Calu3 (cell line): ENCODE data around the gene CRYBA2. TPM values are rescaled to one million over a fixed set of nuclear protein-coding genes. Genes with fewer than 3 reads are reported as not detected.

Experiments used
- BruUV-seq: library from RNA; stranded (reverse); fragments of 400-500 nt; replicated peaks from 2 replicates; lab custom pipeline; 2021; lab: Mats Ljungman, UMichigan
- CTCF ChIA-PET: fragments of 300-600 bp; sonication (Branson Sonifier 250); formaldehyde crosslinking; loops from one replicate; lab custom pipeline; 2022; ENCODE audit warnings: antibody characterized with exemption; lab: Charles Lee
- DNase-seq: peaks from one replicate; pipeline ENCODE4 v3.0.0; 2022
- H3K27ac Mint-ChIP-seq: one replicate; pipeline ENCODE4 v1.8.0; 2022; ENCODE audit warnings: mixed read lengths; ENCODE audit not compliant: unreplicated experiment
- H3K27me3 Mint-ChIP-seq: one replicate; pipeline ENCODE4 v1.8.0; 2022; ENCODE audit warnings: mixed read lengths; ENCODE audit not compliant: unreplicated experiment
- H3K36me3 Mint-ChIP-seq: one replicate; pipeline ENCODE4 v1.8.0; 2022; ENCODE audit warnings: mild to moderate bottlenecking, moderate library complexity, mixed read lengths; ENCODE audit not compliant: insufficient read depth, unreplicated experiment
- H3K4me1 Mint-ChIP-seq: one replicate; pipeline ENCODE4 v1.8.0; 2022; ENCODE audit warnings: mild to moderate bottlenecking, low read depth, mixed read lengths; ENCODE audit not compliant: unreplicated experiment
- H3K4me3 Mint-ChIP-seq: one replicate; pipeline ENCODE4 v1.8.0; 2022; ENCODE audit warnings: mild to moderate bottlenecking, low read depth, moderate library complexity, mixed read lengths; ENCODE audit not compliant: unreplicated experiment
- H3K9me3 Mint-ChIP-seq: one replicate; pipeline ENCODE4 v1.8.0; 2022; ENCODE audit warnings: low read depth, mixed read lengths; ENCODE audit not compliant: unreplicated experiment
- CTCF ChIP-seq: fragments of 200-600 bp; IDR thresholded peaks from one replicate; pipeline ENCODE4 v1.8.0; 2022; ENCODE audit warnings: antibody characterized with exemption; ENCODE audit not compliant: unreplicated experiment
- intact Hi-C: fragments of 100-400 bp; cut with micrococcal nuclease; formaldehyde crosslinking; loops from one replicate; pipeline ENCODE4 v1.10.0; 2022; ENCODE audit not compliant: unreplicated experiment
- microRNA-seq: library from miRNA; unstranded; fragments of <30 nt; microRNA quantifications from one replicate; pipeline ENCODE4 v1.2.0, GENCODE V29; 2022
- total RNA-seq: library from RNA; stranded (reverse); gene quantifications from 2 replicates; pipeline ENCODE4 v1.2.3, GENCODE V29; 2022

The CRYBA2 gene
- total RNA-seq, 1 experiment from 2014 or later: not detected

- H3K36me3 Mint-ChIP-seq: peaks cover 5% of the 10 kb centered on the region
- no peak overlapping the region for H3K27ac Mint-ChIP-seq
- peaks cover 61% of the 10 kb centered on the region for H3K27me3 Mint-ChIP-seq
- no peak overlapping the region for H3K4me3 Mint-ChIP-seq
- CTCF ChIA-PET: interaction anchor here (0.8 kb wide), 1 partner anchor 10 kb away, joined by 4 read pairs; no protein-coding TSS in a partner anchor
- no peaks in the 10 kb centered on the region for H3K9me3 Mint-ChIP-seq
- TF ChIP-seq CTCF: no peak
- no TSS peak for BruUV-seq
- intact Hi-C loops: no loop called here
- no peak for DNase-seq
- H3K4me1 Mint-ChIP-seq: peaks cover 15% of the 10 kb centered on the region
Observed at GRCh38 chr2:218953366-218953954, 39.8 kb downstream of the CRYBA2 start.

- no TSS peak for BruUV-seq
- CTCF ChIA-PET: no interaction called here
Observed at GRCh38 chr2:218952160-218952559, 41.1 kb downstream of the CRYBA2 start.

GRCh38 chr2:218946621-218947020 lies 46.6 kb downstream of the CRYBA2 start:
- Mint-ChIP-seq H3K36me3 (no peaks in the 10 kb centered on the region), H3K4me3 (no peak overlapping the region), H3K4me1 (no peaks in the 10 kb centered on the region), H3K27ac (no peak overlapping the region), H3K27me3 (peaks cover 38% of the 10 kb centered on the region), H3K9me3 (no peaks in the 10 kb centered on the region)
- TF ChIP-seq CTCF: no peak
- no TSS peak for BruUV-seq
- no peak for DNase-seq
- intact Hi-C loops: no loop called here
- CTCF ChIA-PET: interaction anchor here (0.8 kb wide), 1 partner anchor 157 kb away, joined by 3 read pairs; no protein-coding TSS in a partner anchor

More at GRCh38 chr2:218952160-218952559, 41.1 kb downstream of the CRYBA2 start:
- H3K36me3 Mint-ChIP-seq: no peaks in the 10 kb centered on the region
- DNase-seq: no peak
- H3K4me1 Mint-ChIP-seq: peaks cover 3% of the 10 kb centered on the region
- H3K27me3 Mint-ChIP-seq: peaks cover 48% of the 10 kb centered on the region
- H3K9me3 Mint-ChIP-seq: no peaks in the 10 kb centered on the region
- intact Hi-C loops: no loop called here
- no peak overlapping the region for H3K27ac Mint-ChIP-seq
- TF ChIP-seq CTCF: no peak
- H3K4me3 Mint-ChIP-seq: no peak overlapping the region

- TF ChIP-seq CTCF: no peak
- H3K9me3 Mint-ChIP-seq: no peaks in the 10 kb centered on the region
- no peaks in the 10 kb centered on the region for H3K36me3 Mint-ChIP-seq
- H3K27me3 Mint-ChIP-seq: peaks cover 54% of the 10 kb centered on the region
- no TSS peak for BruUV-seq
- H3K4me1 Mint-ChIP-seq: no peaks in the 10 kb centered on the region
- no peak overlapping the region for H3K4me3 Mint-ChIP-seq
- CTCF ChIA-PET: interaction anchor here (0.7 kb wide), 2 partner anchors 112 to 754 kb away, joined by 3 to 7 read pairs; no protein-coding TSS in a partner anchor
- intact Hi-C loops: no loop called here
- no peak overlapping the region for H3K27ac Mint-ChIP-seq
- DNase-seq: no peak
Observed at GRCh38 chr2:218944759-218945404, 48.3 kb downstream of the CRYBA2 start.

Small RNAs within 50 kb of the gene (microRNA-seq; reads per million reads assigned to microRNA genes)
- 2,608 reads per million, percentile 87 among the genes with 10 or more reads in this experiment for gene MIR375

Other genes starting within 250 kb of the CRYBA2 start
- 11.8 and 12.2 TPM in 2 replicates for gene CYP27A1, start 211.3 kb downstream of the CRYBA2 start, total RNA-seq
- gene PRKAG3, start 161.6 kb downstream of the CRYBA2 start, total RNA-seq: not detected in 2 replicates
- gene WNT6, start 133.6 kb downstream of the CRYBA2 start, total RNA-seq: not detected in 2 replicates
- 2.4 and 3.4 TPM in 2 replicates for gene WNT10A, start 112.6 kb downstream of the CRYBA2 start, total RNA-seq
- gene CDK5R2, start 33.8 kb downstream of the CRYBA2 start, total RNA-seq: 0.59 and 0.86 TPM in 2 replicates
- not detected in 2 replicates for gene FEV, start 8.2 kb downstream of the CRYBA2 start, total RNA-seq
- 0.68 and 1.3 TPM in 2 replicates for gene CFAP65, start 48.1 kb upstream of the CRYBA2 start, total RNA-seq
- 9.0 and 15.8 TPM in 2 replicates for gene IHH, start 67.5 kb upstream of the CRYBA2 start, total RNA-seq
- 12.1 and 12.4 TPM in 2 replicates for gene NHEJ1, start 167.4 kb upstream of the CRYBA2 start, total RNA-seq
- gene SLC23A3, start 176.6 kb upstream of the CRYBA2 start, total RNA-seq: 4.4 and 6.0 TPM in 2 replicates
- gene CNPPD1, start 183.5 kb upstream of the CRYBA2 start, total RNA-seq: 40.6 and 42.9 TPM in 2 replicates
- 67.9 and 69.7 TPM in 2 replicates for gene RETREG2, start 184.9 kb upstream of the CRYBA2 start, total RNA-seq
- gene ZFAND2B, start 213.4 kb upstream of the CRYBA2 start, total RNA-seq: 25.7 and 30.0 TPM in 2 replicates
- 11.7 and 12.1 TPM in 2 replicates for gene ABCB6, start 225.5 kb upstream of the CRYBA2 start, total RNA-seq
- 36.6 and 42.4 TPM in 2 replicates for gene ATG9A, start 236.2 kb upstream of the CRYBA2 start, total RNA-seq
- 44.1 and 56.6 TPM in 2 replicates for gene ANKZF1, start 236.4 kb upstream of the CRYBA2 start, total RNA-seq